HL-60 (cell line): ENCODE data around the gene SCO1.

Experiments
- POLR2AphosphoS5 ChIP-seq: IDR thresholded peaks from 2 replicates; pipeline ENCODE4 v1.6.1; 2012; ENCODE audit warnings: low read depth
- REST ChIP-seq: IDR thresholded peaks from 2 replicates; pipeline ENCODE4 v1.6.1; 2012; ENCODE audit warnings: low read depth; ENCODE audit not compliant: insufficient replicate concordance
- SPI1 ChIP-seq: IDR thresholded peaks from 2 replicates; pipeline ENCODE4 v1.6.1; 2012; ENCODE audit warnings: low read depth, mild to moderate bottlenecking, borderline replicate concordance
- TF ChIP-seq, protein P1 (sequence below): IDR thresholded peaks from one replicate; pipeline ENCODE4 v1.5.1; 2011; ENCODE audit warnings: low read length, control low read depth, inconsistent platforms; ENCODE audit not compliant: insufficient read depth

- TF ChIP-seq POLR2AphosphoS5 (no peak), REST (no peak), SPI1 (no peak)
- TF ChIP-seq, protein P1, sequence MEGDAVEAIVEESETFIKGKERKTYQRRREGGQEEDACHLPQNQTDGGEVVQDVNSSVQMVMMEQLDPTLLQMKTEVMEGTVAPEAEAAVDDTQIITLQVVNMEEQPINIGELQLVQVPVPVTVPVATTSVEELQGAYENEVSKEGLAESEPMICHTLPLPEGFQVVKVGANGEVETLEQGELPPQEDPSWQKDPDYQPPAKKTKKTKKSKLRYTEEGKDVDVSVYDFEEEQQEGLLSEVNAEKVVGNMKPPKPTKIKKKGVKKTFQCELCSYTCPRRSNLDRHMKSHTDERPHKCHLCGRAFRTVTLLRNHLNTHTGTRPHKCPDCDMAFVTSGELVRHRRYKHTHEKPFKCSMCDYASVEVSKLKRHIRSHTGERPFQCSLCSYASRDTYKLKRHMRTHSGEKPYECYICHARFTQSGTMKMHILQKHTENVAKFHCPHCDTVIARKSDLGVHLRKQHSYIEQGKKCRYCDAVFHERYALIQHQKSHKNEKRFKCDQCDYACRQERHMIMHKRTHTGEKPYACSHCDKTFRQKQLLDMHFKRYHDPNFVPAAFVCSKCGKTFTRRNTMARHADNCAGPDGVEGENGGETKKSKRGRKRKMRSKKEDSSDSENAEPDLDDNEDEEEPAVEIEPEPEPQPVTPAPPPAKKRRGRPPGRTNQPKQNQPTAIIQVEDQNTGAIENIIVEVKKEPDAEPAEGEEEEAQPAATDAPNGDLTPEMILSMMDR = no peak
Measured at GRCh38 chr17:10729334-10730193, 32.2 kb upstream of the SCO1 start, which contains the start of gene TMEM220.
